Measurements from ENCODE around the gene PNPLA6. TPM values are rescaled to one million over a fixed set of nuclear protein-coding genes. Genes with fewer than 3 reads are reported as not detected.

Gene PNPLA6
- total and polyA plus RNA-seq, 2 of the 13 experiments (the other 11 are each of a cell fraction or from before 2014, with no cell fraction given): 24.9 to 28.2 TPM

DNA sequence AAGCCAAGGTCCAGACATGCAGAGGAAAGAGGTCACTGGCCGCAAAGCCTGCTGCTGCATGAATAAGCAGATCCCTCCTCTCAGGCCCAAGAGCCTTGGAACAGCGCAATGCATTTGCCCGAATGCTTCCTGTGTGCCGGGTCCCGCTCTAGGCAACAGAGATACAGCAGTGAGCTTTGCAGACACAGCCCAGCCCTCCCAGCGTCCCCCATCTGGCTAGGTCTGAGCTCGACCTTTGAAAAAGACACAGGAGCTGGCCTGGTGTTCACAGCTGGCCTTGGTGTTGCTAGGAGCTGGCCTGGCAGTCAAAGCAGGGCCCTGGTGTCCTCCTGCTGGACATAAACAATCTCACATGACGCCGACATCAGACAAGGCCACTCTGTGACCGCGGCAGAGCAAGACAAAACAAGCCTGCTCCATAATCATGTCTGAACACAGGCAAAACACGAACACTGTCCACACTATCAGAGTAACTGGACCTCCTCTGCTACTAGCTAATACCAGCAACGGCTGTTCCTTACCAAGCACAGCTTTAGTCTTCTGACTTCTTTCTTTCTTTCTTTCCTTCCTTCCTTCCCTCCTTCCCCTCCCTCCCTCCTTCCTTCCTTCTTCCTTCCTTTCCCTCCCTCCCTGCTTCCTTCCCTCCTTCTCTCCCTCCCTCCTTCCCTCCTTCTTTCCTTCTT lies 41.0 kb upstream of the PNPLA6 start (continued):
- TF ChIP-seq, protein P1, sequence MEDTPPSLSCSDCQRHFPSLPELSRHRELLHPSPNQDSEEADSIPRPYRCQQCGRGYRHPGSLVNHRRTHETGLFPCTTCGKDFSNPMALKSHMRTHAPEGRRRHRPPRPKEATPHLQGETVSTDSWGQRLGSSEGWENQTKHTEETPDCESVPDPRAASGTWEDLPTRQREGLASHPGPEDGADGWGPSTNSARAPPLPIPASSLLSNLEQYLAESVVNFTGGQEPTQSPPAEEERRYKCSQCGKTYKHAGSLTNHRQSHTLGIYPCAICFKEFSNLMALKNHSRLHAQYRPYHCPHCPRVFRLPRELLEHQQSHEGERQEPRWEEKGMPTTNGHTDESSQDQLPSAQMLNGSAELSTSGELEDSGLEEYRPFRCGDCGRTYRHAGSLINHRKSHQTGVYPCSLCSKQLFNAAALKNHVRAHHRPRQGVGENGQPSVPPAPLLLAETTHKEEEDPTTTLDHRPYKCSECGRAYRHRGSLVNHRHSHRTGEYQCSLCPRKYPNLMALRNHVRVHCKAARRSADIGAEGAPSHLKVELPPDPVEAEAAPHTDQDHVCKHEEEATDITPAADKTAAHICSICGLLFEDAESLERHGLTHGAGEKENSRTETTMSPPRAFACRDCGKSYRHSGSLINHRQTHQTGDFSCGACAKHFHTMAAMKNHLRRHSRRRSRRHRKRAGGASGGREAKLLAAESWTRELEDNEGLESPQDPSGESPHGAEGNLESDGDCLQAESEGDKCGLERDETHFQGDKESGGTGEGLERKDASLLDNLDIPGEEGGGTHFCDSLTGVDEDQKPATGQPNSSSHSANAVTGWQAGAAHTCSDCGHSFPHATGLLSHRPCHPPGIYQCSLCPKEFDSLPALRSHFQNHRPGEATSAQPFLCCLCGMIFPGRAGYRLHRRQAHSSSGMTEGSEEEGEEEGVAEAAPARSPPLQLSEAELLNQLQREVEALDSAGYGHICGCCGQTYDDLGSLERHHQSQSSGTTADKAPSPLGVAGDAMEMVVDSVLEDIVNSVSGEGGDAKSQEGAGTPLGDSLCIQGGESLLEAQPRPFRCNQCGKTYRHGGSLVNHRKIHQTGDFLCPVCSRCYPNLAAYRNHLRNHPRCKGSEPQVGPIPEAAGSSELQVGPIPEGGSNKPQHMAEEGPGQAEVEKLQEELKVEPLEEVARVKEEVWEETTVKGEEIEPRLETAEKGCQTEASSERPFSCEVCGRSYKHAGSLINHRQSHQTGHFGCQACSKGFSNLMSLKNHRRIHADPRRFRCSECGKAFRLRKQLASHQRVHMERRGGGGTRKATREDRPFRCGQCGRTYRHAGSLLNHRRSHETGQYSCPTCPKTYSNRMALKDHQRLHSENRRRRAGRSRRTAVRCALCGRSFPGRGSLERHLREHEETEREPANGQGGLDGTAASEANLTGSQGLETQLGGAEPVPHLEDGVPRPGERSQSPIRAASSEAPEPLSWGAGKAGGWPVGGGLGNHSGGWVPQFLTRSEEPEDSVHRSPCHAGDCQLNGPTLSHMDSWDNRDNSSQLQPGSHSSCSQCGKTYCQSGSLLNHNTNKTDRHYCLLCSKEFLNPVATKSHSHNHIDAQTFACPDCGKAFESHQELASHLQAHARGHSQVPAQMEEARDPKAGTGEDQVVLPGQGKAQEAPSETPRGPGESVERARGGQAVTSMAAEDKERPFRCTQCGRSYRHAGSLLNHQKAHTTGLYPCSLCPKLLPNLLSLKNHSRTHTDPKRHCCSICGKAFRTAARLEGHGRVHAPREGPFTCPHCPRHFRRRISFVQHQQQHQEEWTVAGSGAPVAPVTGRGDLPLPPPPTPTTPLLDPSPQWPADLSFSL (CRISPR knock-in tag; IDR thresholded peaks at IDR 0.05): 0 out of 2 replicates have a peak, but pooled peaks have one; percentile 37
- 0 out of 2 replicates have a peak, but pooled peaks have one; percentile 18 for TF ChIP-seq ATF2 (CRISPR knock-in tag; IDR thresholded peaks at IDR 0.05)
- TF ChIP-seq TGIF2 (CRISPR knock-in tag; IDR thresholded peaks at IDR 0.05): 0 out of 2 replicates have a peak, but pooled peaks have one; percentile 33
- peak; percentile 37; the same call in 1 of the 2 replicates for TF ChIP-seq ZNF792 (CRISPR knock-in tag; IDR thresholded peaks at IDR 0.05)
- peak; percentile 47; the same call in 1 of the 2 replicates for TF ChIP-seq ZNF709 (CRISPR knock-in tag; IDR thresholded peaks at IDR 0.05)
- TF ChIP-seq, protein P2, sequence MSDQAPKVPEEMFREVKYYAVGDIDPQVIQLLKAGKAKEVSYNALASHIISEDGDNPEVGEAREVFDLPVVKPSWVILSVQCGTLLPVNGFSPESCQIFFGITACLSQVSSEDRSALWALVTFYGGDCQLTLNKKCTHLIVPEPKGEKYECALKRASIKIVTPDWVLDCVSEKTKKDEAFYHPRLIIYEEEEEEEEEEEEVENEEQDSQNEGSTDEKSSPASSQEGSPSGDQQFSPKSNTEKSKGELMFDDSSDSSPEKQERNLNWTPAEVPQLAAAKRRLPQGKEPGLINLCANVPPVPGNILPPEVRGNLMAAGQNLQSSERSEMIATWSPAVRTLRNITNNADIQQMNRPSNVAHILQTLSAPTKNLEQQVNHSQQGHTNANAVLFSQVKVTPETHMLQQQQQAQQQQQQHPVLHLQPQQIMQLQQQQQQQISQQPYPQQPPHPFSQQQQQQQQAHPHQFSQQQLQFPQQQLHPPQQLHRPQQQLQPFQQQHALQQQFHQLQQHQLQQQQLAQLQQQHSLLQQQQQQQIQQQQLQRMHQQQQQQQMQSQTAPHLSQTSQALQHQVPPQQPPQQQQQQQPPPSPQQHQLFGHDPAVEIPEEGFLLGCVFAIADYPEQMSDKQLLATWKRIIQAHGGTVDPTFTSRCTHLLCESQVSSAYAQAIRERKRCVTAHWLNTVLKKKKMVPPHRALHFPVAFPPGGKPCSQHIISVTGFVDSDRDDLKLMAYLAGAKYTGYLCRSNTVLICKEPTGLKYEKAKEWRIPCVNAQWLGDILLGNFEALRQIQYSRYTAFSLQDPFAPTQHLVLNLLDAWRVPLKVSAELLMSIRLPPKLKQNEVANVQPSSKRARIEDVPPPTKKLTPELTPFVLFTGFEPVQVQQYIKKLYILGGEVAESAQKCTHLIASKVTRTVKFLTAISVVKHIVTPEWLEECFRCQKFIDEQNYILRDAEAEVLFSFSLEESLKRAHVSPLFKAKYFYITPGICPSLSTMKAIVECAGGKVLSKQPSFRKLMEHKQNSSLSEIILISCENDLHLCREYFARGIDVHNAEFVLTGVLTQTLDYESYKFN (CRISPR knock-in tag; conservative IDR thresholded peaks at IDR 0.05): peak; percentile 76
- TF ChIP-seq STAG1 (CRISPR knock-in tag; IDR thresholded peaks at IDR 0.05): 0 out of 2 replicates have a peak, but pooled peaks have one; percentile 31
- TF ChIP-seq ESRRA (CRISPR knock-in tag; IDR thresholded peaks at IDR 0.05; ENCODE audit: low read depth): 0 out of 2 replicates have a peak, but pooled peaks have one; percentile 14
- TF ChIP-seq IKZF5 (CRISPR knock-in tag; IDR thresholded peaks at IDR 0.05): peak; percentile 59; the same call in 1 of the 2 replicates
- TF ChIP-seq SUZ12 (IDR thresholded peaks at IDR 0.05; ENCODE audit: low read depth, low read length): no peak
- TF ChIP-seq TAF1 (CRISPR knock-in tag; IDR thresholded peaks at IDR 0.05): peak; percentile 57; the same call in 1 of the 2 replicates
- TF ChIP-seq ZNF691 (CRISPR knock-in tag; IDR thresholded peaks at IDR 0.05; ENCODE audit: borderline replicate concordance, low read depth): 0 out of 2 replicates have a peak, but pooled peaks have one; percentile 47
- TF ChIP-seq HES4 (CRISPR knock-in tag; IDR thresholded peaks at IDR 0.05; ENCODE audit: borderline replicate concordance): 0 out of 2 replicates have a peak, but pooled peaks have one; percentile 16
- TF ChIP-seq DMAP1 (CRISPR knock-in tag; IDR thresholded peaks at IDR 0.05): peak; percentile 52; the same call in 1 of the 2 replicates

All from HepG2 (cell line).